Right lung (tissue), 10 donors: ENCODE results near the gene CPSF2. TPM values are rescaled to one million over a fixed set of nuclear protein-coding genes. Genes with fewer than 3 reads are reported as not detected.

ENCODE experiments used
- DNase-seq, 2 donors: peaks; one replicate each; pipeline ENCODE4 v3.0.0-alpha.2; 2013
- long read RNA-seq, 8 donors: transcript quantifications; one replicate each; lab custom pipeline, GENCODE V29; 2026
- polyA plus RNA-seq, 5 donors: library from polyadenylated mRNA; unstranded; fragments of 120-200 nt; gene quantifications; one replicate each; pipeline versions ENCODE4 v1.2.1 to v1.2.3, GENCODE V29; 2013; ENCODE audit warnings: inconsistent platforms in 1 of 5, low replicate concordance in 1 of 5; ENCODE audit not compliant: insufficient read length in 5 of 5, insufficient read depth in 1 of 5

CPSF2 gene
- polyA plus RNA-seq, result 10 to 100 TPM; 38.6 to 65.6 (median 59.0) TPM
- long read RNA-seq, donor 1, full-length matches to known transcripts, result 4 of 4 reads
- long read RNA-seq, donor 1, partial matches to known transcripts, result 0 of 4 reads
- long read RNA-seq, donor 1, other reads (novel, unspliced or antisense), result 0 of 4 reads
- long read RNA-seq, donor 2, full-length matches to known transcripts, result 1 of 6 reads
- long read RNA-seq, donor 2, partial matches to known transcripts, result 5 of 6 reads
- long read RNA-seq, donor 2, other reads (novel, unspliced or antisense), result 0 of 6 reads
- long read RNA-seq, donor 3, full-length matches to known transcripts, result 2 of 2 reads
- long read RNA-seq, donor 3, partial matches to known transcripts, result 0 of 2 reads
- long read RNA-seq, donor 3, other reads (novel, unspliced or antisense), result 0 of 2 reads
- long read RNA-seq, donor 4, full-length matches to known transcripts, result 1 of 9 reads
- long read RNA-seq, donor 4, partial matches to known transcripts, result 8 of 9 reads
- long read RNA-seq, donor 4, other reads (novel, unspliced or antisense), result 0 of 9 reads
- long read RNA-seq, donor 5, full-length matches to known transcripts, result 1 of 10 reads
- long read RNA-seq, donor 5, partial matches to known transcripts, result 9 of 10 reads
- long read RNA-seq, donor 5, other reads (novel, unspliced or antisense), result 0 of 10 reads
- long read RNA-seq, donor 6, full-length matches to known transcripts, result 3 of 15 reads
- long read RNA-seq, donor 6, partial matches to known transcripts, result 12 of 15 reads
- long read RNA-seq, donor 6, other reads (novel, unspliced or antisense), result 0 of 15 reads
- long read RNA-seq, donor 7, result 0 reads
- long read RNA-seq, donor 8, full-length matches to known transcripts, result 2 of 2 reads
- long read RNA-seq, donor 8, partial matches to known transcripts, result 0 of 2 reads
- long read RNA-seq, donor 8, other reads (novel, unspliced or antisense), result 0 of 2 reads

DNA sequence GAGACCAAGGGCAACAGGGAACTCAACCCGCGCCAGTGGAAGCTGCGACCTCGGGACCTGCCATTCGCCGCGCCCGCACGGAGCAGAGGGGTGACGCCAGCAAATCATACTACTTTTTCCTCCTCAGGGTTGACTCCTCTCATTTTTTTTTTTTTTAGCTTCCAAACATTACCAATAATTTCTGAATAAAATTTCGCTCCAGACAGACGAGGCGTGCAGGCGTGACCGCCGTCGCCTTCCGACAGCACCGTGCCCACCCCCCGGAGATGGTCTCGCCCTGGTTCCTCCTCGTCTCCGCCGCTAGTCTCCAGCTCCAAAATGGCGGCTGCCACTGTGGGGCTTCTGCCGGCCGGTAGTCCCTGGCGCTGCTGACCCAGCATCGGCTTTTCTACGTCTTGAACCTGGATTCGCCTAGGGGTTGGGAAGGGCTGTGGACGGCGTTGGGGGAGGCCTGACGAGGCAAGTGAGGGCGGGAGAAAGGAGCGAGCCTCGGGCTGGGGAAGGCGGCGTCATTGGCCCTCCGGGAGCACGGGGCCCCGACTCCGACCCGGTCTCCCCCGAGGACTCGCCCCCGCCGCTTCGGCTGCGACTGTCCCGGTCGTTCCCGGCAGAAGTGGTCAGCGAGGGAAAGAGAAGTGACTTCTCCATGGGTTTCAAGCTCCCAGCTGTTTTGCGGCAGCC is at the start of gene CPSF2, which contains the start of gene NDUFB1:
TSS of gene CPSF2 (plus strand) at position 300 of the 681 bp plus-strand sequence. CDS start 9,016 bp downstream, outside the sequence.
TSS of gene NDUFB1 (minus strand) at position 37 of the 681 bp plus-strand sequence. CDS start 4,069 bp downstream, outside the sequence.
- DNase-seq, result peak; percentile 83 to 86

DNA sequence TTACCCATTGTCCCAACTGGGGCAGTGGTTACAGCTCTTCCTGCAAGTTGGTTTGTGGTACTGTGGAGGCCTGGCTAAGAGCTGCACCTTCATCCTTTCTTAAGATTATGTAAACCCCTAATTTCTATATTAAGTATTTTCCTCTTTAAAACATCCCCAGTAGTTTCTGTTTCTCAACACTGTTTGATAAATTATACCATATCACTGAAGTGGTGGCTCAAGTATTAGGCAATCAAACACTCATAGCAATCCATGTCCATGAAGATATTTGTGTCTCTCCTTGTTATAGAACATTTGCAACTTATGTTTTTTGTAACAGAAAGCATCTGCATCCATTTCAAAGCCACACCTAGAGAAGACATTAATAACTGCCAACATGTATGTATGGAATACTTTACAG is 47.2 kb upstream of the CPSF2 start:
- DNase-seq, result no peak

GRCh38 chr14:92088494-92088893 is 33.3 kb upstream of the CPSF2 start:
- DNase-seq, result no peak

DNA sequence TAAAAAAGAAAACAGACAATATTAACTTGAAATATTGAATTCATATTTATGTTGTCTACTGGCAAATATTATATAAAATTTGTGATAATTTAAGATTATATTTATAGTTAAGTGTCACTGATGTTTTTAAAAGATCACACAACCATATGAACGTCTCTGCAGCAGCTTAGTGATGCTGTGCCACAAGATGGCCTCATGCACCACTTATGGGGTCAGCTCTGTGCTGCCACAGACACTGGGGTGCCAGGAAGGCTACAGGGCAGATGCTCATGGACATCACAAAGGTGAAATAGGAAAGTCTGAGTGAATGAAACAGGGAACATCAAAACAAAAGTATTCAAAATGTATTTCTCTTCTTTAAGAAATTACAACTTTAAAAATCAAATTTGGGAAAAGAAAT is 28.4 kb upstream of the CPSF2 start:
- no peak for DNase-seq

DNA sequence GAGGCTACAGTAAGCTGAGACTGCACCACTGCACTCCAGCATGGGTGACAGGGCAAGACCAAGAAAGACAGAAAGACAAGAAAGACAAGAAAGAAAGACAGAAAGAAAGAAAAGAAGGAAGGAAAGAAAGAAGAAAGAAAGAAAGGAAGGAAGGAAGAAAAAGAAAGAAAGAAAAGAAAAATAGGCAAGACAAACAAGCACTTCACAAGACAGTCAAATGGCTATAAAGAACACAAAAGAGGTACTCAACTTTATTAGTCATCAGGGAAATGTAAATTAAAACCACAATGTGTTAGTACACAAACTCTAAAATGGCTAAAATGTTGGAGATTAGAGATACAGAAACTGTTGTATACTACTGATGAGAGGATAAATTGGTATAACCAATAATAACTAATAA is 22.0 kb upstream of the CPSF2 start:
- no peak for DNase-seq

- DNase-seq, result no peak
These were observed 18.3 kb upstream of the CPSF2 start for GRCh38 chr14:92103363-92103989.

- DNase-seq, result no peak
These were observed 16.5 kb upstream of the CPSF2 start for GRCh38 chr14:92105073-92105892.

- DNase-seq, result no peak
These were observed 16.0 kb upstream of the CPSF2 start for GRCh38 chr14:92105893-92106142.

DNA sequence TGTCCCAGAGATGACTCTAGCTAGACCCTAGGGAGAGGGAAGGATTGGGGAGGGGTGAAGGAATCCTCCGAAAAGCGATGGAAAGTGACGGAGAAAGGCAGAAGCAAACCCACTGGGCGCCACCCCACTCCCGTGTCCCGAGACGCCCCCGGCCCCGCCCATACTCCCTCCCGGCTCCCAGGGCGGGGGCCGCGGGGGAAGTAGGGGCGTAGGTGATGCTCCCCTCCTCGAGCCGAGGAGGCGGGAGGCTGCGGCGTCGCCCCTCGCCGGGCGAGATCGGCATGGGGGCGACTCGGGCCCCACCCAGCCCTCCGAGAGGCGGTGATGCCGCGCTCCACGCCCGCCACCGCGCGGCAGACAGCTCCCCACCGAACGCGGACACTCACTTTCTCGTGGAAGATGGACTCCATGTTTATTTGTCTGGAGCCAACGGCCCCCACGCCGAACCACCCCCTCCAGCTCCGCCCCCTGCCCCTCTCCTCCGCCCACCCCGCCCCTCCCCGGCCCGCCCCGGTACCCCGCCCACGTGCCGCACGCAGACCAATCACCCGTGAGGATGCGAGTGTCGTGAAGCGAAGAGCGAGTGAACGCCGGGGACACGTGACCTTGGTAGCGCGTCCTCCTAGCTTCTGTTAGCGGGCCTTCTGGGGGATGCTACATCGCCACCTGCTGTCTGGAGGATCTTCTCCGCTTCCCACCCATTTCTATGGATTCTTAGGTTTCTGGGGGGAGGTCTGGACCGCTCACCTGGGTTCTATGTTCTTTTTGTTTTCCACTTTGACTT is 15.4 kb upstream of the CPSF2 start, which contains the start of gene ATXN3:
TSS of gene ATXN3 (minus strand) at position 440 of the 784 bp plus-strand sequence. CDS start at position 410, 30 bp downstream.
- DNase-seq, result peak; percentile 95 to 96

DNA sequence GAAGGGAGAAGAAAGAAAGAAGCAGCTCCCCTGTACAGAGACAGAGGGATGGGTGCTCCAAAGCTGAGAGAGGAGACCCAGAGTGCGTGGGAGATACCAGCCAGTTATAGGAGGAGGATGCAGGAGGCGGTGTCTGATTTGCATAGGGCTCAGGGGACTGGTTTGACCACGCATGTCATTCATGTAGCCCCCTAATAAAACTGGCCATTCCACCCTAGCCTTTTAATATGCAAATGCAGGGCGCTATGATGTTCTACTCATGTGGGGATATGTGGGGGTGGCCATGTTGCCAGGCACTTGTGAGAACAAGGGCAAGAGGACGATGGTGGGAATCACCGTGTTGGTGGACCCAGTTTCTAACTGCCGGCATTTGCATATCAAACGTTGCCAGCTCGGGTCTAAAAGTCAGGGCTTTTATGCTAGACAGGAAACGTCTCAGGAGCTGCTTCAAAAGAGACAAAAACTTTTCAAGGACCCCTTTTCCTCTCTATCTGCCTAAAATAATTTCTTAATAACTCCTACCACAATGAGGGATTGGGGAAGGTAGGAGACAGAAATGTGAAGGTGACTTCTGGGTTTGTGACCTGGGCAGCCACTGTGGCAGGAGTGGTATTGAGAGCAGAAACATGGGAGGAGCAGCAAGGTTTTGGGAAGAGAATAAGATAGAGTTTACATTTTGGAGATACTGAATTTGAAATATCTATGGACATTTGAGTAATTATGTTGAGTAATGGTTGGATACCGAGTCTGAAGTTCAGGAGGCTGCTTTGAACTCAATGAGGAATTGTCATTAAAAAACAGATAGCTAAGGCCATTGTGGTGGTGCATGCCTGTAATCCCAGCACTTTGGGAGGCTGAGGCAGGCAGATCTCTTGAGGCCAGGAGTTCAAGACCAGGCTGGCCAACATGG is 13.2 kb upstream of the CPSF2 start:
- no peak for DNase-seq

DNA sequence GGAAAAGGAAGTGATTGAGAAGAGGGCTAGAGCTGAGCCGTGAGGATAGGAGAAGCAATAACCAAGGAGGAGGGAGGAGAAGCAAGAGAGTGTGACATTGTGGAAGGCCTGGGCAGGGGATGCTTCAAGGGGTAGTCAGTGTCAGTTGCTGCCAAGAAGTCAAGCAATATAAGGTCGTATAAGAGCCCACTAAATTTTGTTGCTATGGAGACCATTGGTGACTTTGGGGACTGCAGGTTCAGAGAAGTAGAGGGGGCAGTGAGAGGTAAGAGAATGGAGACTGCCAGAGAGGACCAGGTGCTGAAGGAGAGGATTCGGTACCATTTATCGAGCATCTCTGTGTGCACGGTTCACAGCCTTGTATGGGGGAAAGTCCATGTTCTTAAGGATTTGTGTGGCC is 12.3 kb upstream of the CPSF2 start:
- DNase-seq, result no peak

GRCh38 chr14:92121207-92121669 is 531 bp upstream of the CPSF2 start:
- DNase-seq, result peak in 1 of 2 donors; percentile 20

DNA sequence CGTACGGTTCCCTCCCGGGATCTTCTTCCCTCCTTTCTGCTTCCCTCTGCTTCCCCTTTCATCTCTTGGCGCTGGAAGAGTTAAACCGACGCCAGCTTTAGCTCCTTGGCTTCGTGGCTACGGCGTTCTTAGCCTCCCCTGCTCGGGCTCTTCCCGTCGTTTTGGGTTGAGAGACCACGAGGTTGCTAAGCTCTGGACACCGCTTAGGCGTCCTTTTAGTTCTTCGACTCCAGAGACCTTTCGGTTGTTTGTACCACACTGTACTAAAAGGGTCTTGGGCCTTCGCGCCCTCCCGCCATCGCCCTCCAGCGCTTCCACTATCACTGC is 545 bp downstream of the CPSF2 start:
- peak; percentile 36 to 51 for DNase-seq

- no peak for DNase-seq
These were observed 992 bp downstream of the CPSF2 start for GRCh38 chr14:92122761-92123160.

DNA sequence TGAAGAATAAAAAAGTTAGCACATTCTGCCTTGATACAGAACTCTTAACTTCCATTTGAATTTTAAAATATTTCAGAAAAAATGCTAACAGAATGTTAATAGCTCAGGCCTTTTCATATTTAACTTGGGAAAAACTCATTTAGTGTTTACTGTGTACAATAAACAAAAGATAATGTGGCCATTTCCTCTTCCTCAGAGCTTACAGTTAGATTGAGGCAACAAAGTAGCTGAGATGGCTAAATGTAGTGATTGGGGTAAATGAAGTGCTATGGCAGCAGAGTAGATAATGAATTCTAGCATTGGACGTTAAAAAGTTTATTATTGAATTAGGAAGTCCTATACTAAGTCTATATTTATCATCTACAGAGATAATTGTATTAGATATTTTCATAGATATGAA is 12.7 kb downstream of the CPSF2 start:
- peak in 1 of 2 donors; percentile 32 for DNase-seq

GRCh38 chr14:92135269-92135668 is 13.5 kb downstream of the CPSF2 start:
- DNase-seq, result no peak

- no peak for DNase-seq
These were observed 21.5 kb downstream of the CPSF2 start for GRCh38 chr14:92143309-92143708.

- DNase-seq, result no peak
These were observed 22.2 kb downstream of the CPSF2 start for GRCh38 chr14:92143962-92144361.

GRCh38 chr14:92144708-92145107 is 22.9 kb downstream of the CPSF2 start:
- no peak for DNase-seq
